Raji (cell line): Measurements from ENCODE around the gene LRRC3.

Experiments used
- POLR2A ChIP-seq: IDR thresholded peaks from 2 replicates; pipeline ENCODE4 v1.6.1; 2011; ENCODE audit warnings: low read depth, low read length, control low read depth; ENCODE audit not compliant: insufficient read depth

The LRRC3 gene

DNA sequence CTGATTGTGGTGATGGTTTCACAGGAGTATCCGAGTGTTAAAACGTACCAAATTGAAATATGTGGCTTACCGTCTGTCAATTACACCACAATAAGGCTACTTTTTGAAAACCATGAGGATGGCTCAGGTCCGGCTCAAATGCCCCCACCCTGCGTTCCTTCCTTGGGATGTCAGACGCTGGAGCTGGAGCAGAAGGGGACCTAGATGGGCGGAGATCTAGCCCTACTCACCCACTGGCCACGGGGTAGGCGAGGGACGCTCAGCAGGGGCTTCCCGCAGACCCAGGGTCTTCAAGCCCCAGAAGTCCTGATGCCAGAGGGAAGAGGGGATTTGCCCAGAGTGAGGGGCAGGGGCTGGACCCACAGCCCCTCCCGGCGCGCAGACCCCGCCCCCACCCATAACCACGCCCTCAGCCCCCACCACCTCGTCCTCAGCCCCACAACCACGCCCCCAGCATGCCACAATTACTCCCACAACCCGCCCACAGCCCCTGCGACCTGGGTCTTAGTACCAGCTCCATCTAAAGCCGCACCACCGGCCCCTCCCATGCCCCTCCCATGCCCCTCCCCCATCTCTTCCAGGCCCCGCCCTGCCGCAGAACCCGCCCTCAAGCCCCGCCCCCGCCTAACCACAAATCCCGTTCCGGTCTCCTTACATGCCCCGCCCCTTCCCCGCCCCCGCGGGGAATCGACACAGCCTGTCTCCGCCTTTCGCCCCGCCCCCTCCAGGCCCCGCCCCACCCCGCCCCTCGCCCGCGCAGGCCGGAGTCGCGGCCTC is at the start of gene LRRC3:
TSS of gene LRRC3 (plus strand) at position 764 of the 777 bp plus-strand sequence. CDS start 1,135 bp downstream, outside the sequence.
- TF ChIP-seq POLR2A = no peak

GRCh38 chr21:44405948-44406872 is 49.1 kb upstream of the LRRC3 start:
- TF ChIP-seq POLR2A = no peak

GRCh38 chr21:44406953-44407352 is 48.4 kb upstream of the LRRC3 start:
- TF ChIP-seq POLR2A = no peak

DNA sequence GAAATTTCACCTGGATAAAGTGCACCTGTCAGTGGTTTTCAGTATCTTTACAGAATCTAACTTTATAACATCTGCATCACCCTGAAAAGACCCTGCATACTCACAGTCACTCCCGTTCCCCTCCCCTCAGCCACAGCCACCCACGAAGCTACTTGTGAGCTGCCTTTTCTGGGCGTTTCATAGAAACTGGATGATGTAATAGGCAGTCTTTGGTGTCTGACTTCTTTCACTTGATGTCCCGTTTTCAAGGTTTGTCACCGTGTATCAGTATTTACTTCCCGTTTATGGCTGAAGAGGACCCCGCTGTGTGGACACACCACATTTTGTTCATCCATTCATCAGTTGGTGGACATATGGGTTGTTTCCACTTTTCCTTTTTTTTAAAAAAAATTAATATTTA is 47.8 kb upstream of the LRRC3 start:
- no peak for TF ChIP-seq POLR2A

DNA sequence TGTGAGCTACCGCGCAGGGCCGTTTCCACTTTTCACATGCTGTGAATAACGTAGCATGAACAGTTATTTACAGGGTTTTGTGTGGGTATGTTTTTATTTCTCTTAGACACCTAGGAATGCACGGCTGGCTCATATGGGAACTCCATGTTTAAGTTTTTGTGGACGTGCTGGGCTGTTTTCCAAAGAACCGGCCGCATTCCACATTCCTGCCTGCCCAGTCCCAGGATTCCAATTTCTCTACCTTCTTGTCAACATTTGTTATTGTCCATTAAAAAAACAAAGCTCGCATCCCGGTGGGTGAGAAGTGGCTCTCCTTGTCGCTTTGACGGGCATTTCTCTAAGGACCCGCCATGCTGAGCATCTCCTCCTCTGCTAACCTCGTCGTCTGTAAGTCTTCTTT is 47.1 kb upstream of the LRRC3 start:
- no peak for TF ChIP-seq POLR2A

- TF ChIP-seq POLR2A = no peak
Observed at GRCh38 chr21:44413566-44414290, 41.6 kb upstream of the LRRC3 start.

- TF ChIP-seq POLR2A = no peak
Observed at GRCh38 chr21:44414291-44415072, 40.8 kb upstream of the LRRC3 start.

DNA sequence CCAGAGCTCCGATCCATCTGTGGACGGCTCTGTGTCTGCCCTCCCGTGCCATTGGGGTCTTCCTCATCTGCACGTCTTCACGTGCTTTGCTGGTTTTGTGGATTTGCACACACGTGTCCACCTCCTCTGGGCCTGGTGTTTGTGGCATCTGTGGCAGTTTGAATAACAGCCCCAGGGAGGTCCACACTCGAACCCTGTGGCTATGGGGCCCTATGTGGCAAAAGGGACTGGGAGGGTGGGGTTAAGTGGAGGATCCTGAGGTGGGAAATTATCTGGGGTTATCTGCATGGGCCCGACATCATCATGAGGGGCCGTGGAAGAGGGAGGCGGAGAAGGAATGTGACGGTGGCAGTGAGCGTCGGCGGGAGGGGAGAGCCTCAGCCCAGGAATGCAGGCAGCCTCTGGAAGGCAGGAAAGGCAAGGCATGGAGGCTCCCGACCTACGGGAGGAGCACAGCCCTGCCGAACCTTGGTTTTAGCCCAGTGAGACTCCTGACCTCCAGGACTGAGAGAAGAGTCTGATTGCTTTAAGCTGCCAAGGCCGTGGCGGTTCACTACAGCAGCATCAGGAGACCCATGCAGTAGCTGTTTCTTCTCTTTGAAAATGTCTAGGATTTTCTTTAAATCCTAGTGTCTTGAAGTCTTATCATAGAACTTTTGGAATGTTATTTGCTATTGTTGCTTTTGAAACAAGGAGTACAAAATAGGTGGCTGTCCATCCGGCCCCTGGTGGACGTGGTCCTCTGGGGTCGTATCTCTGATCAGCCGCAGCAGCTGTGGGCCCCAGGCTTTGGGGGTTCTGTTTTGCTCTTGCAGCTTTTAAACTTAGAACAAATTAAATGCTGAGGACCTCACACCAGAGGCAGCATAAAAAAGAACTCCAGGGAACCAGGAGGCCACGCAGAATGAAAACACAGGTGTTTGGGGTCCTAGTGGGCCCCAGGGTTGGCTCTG is 40.0 kb upstream of the LRRC3 start:
- no peak for TF ChIP-seq POLR2A

DNA sequence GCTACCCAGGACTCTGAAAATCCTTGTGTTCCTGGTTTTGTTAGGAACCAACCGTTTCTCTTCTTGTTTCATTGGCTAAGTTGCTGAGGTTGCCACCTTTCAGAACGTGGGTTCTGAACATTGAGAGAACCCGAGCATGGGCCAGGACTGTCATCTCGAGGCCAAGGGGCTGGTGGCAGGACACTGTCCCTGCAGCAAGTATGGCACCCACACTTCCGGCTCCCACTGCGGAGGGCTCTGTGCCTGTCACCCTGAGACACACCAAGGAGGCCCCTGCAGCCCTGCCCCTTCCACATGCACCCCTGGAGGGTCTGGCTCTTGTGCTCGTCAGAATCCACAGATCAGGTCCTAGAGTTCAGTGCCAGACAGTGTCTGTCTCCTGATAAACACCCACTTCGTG is 39.1 kb upstream of the LRRC3 start:
- TF ChIP-seq POLR2A = no peak

GRCh38 chr21:44418108-44418875 is 37.0 kb upstream of the LRRC3 start:
- TF ChIP-seq POLR2A = no peak

GRCh38 chr21:44418876-44419230 is 36.5 kb upstream of the LRRC3 start:
- TF ChIP-seq POLR2A = no peak

DNA sequence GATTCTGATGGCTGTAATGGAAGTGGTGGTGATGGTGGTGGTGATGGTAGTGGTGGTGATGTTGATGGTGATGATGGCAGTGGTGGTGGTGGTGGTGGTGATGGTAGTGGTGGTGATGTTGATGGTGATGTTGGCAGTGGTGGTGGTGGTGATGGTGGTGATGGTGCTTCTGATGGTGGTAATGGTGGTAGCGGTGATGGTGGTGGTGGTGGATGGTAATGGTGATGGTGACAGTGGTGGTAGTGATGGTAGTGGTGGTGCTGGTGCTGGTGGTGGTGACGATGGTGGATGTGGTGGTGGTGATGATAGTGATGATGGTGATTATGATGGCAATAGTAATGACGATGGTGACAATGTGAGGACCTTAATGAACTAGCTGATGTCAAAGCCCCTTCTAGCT is 35.6 kb upstream of the LRRC3 start:
- TF ChIP-seq POLR2A = no peak
